SK-N-MC (cell line): Measurements from ENCODE around the gene MESD.

Source experiments
- EZH2 ChIP-seq: fragments of 200-600 bp; sonication (generic); IDR thresholded peaks from one replicate; pipeline ENCODE4 v1.6.1; 2017; ENCODE audit warnings: antibody characterized with exemption
- FOXP2 ChIP-seq: optimal IDR thresholded peaks from 2 replicates; pipeline ENCODE3; 2011; ENCODE audit warnings: mild to moderate bottlenecking, moderate library complexity; ENCODE audit not compliant: insufficient read depth; ENCODE audit errors: extremely low read length, control extremely low read depth
- POLR2AphosphoS5 ChIP-seq: IDR thresholded peaks from 2 replicates; pipeline ENCODE4 v1.6.1; 2012; ENCODE audit warnings: mild to moderate bottlenecking, low read depth, low read length, borderline replicate concordance

- TF ChIP-seq EZH2 = no peak
- no peak for TF ChIP-seq POLR2AphosphoS5
- no peak for TF ChIP-seq FOXP2
Measured at GRCh38 chr15:80925597-80926059, 64.0 kb downstream of the MESD start.
